ENCODE results near the gene POC1A.
"Not testable (repeated sequence)": the region's sequence is repeated elsewhere in the genome, so short reads cannot be mapped to it uniquely, and the experiment has no call there.

DNA sequence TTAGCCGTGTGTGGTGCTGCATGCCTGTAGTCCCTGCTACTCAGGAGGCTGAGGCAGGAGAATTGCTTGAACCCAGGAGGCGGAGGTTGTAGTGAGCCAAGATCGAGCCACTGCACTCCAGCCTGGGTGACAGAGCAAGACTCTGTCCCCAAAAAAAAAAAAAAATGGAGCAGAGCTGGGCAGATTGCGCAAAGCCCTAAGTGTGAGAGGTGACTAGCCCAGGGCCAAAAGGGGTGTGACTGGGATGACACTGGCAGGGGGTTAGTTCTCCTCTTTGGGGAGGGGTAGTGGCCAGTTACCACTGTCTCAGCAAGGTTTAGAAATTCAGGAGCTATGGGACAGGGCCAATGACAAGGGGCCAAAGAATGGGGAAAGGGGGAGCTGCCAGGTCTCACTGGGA is 23.9 kb upstream of the POC1A start:
- TF ChIP-seq, protein P1, sequence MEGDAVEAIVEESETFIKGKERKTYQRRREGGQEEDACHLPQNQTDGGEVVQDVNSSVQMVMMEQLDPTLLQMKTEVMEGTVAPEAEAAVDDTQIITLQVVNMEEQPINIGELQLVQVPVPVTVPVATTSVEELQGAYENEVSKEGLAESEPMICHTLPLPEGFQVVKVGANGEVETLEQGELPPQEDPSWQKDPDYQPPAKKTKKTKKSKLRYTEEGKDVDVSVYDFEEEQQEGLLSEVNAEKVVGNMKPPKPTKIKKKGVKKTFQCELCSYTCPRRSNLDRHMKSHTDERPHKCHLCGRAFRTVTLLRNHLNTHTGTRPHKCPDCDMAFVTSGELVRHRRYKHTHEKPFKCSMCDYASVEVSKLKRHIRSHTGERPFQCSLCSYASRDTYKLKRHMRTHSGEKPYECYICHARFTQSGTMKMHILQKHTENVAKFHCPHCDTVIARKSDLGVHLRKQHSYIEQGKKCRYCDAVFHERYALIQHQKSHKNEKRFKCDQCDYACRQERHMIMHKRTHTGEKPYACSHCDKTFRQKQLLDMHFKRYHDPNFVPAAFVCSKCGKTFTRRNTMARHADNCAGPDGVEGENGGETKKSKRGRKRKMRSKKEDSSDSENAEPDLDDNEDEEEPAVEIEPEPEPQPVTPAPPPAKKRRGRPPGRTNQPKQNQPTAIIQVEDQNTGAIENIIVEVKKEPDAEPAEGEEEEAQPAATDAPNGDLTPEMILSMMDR (IDR thresholded peaks at IDR 0.05): not testable (repeated sequence)
- TF ChIP-seq EP300 (IDR thresholded peaks at IDR 0.05): not testable (repeated sequence)
